ENCODE results near the gene PRKCA.
"Not testable (repeated sequence)": the region's sequence is repeated elsewhere in the genome, so short reads cannot be mapped to it uniquely, and the experiment has no call there.

Gene PRKCA

DNA sequence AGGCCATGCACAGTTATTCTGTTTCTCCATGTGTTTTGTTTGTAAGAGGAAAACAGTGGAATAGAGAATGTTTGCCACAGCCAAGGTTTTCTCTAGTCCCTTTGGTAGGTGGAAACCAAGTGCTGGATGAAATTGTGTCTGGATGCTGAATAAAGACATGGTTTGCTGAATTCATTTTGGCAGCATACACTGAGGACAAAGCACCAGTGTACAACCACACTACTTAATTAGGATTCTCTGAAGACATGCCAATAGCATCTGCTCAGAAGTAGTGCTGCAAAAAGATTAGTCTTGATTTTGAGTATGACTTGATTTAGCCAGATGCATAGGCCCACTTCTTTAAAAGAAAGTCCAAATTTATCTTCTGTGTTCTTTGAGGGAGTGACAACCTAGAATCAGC lies 302.0 kb downstream of the PRKCA start:
- no peaks in the 10 kb centered on the region for H3K9me3 ChIP-seq (ENCODE audit: control insufficient read depth in 2 of 2, low read length in 2 of 2)
- no peak overlapping the region for H3K4me3 ChIP-seq (ENCODE audit: low read length in 2 of 2)
- no peak overlapping the region for H3K9ac ChIP-seq (ENCODE audit: low read length in 2 of 2)
- H3K4me1 ChIP-seq (ENCODE audit: control insufficient read depth, insufficient read depth, low read length), result peaks cover 3% of the 10 kb centered on the region
- H3K27me3 ChIP-seq (ENCODE audit: control insufficient read depth in 1 of 2, insufficient read depth in 2 of 2, low read length in 2 of 2), result no peaks in the 10 kb centered on the region
- H3K36me3 ChIP-seq (ENCODE audit: control insufficient read depth in 2 of 2, insufficient read depth in 2 of 2, low read length in 2 of 2), result no peaks in the 10 kb centered on the region
- H3K27ac ChIP-seq (ENCODE audit: low read length), result no peak overlapping the region

DNA sequence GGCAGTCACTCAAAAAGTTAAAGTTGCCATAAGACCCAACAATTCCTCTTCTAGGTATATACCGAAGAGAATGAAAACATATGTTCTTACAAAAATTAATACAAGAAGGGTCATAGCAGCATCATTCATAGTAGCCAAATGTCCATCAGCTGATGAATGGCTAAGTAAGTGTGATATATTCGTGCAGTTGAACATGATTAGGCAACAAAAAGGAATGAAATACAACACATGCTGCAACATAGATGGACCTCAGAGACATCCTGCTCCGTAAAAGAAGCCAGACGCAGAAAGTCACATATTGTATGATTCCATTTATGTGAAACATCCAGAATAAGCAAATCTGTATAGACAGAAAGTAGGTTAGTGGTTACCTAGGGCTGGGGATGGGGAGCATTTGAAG lies 303.1 kb downstream of the PRKCA start:
- Histone ChIP-seq H3K36me3 (ENCODE audit: control insufficient read depth in 2 of 2, insufficient read depth in 2 of 2, low read length in 2 of 2) (no peaks in the 10 kb centered on the region), H3K9ac (ENCODE audit: low read length in 2 of 2) (no peak overlapping the region), H3K27ac (ENCODE audit: low read length) (no peak overlapping the region), H3K27me3 (ENCODE audit: control insufficient read depth in 1 of 2, insufficient read depth in 2 of 2, low read length in 2 of 2) (no peaks in the 10 kb centered on the region), H3K4me1 (ENCODE audit: control insufficient read depth, insufficient read depth, low read length) (peaks cover 3% of the 10 kb centered on the region), H3K4me3 (ENCODE audit: low read length in 2 of 2) (no peak overlapping the region), H3K9me3 (ENCODE audit: control insufficient read depth in 2 of 2, low read length in 2 of 2) (no peaks in the 10 kb centered on the region)

DNA sequence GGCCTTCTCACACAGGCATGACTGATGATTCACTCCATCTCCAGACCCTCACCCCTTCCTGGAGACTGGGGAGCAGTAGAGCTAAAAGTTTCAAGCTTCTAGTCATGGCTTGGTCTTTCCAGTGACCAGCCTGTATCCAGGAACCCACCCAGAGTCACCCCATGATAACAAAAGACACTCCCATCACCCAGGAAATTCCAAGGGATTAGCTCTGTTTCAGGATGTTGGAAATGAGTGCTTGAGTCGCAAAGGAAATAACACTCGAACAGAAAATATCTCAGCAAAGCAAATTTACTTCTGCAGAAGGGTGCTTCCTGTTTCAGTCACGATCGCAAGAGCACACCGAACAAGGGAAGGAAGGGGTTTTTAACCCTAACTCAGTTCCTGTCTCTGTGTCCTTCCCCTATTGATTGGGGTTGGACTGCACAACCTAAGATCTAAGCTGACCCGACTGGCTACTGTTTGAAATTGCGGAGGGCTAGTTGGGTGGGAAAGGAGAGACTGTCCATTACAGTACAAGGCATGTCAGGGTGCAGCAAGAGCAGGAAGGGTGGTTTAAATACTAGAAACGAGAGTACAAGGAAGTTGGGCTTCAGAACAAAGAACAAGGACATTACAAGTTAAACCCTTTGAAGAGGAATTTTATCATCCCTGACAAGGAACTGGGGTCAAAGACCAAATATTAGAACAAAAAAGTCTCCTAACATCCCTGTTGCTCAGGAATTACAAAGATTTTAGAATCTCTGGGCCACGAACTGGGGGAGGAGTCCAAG lies 308.1 kb downstream of the PRKCA start:
- H3K9me3 ChIP-seq (ENCODE audit: control insufficient read depth in 2 of 2, low read length in 2 of 2), result no peaks in the 10 kb centered on the region
- H3K4me3 ChIP-seq (ENCODE audit: low read length in 2 of 2), result no peak overlapping the region
- no peaks in the 10 kb centered on the region for H3K4me1 ChIP-seq (ENCODE audit: control insufficient read depth, insufficient read depth, low read length)
- no peak overlapping the region for H3K9ac ChIP-seq (ENCODE audit: low read length in 2 of 2)
- no peaks in the 10 kb centered on the region for H3K27me3 ChIP-seq (ENCODE audit: control insufficient read depth in 1 of 2, insufficient read depth in 2 of 2, low read length in 2 of 2)
- H3K36me3 ChIP-seq (ENCODE audit: control insufficient read depth in 2 of 2, insufficient read depth in 2 of 2, low read length in 2 of 2), result no peaks in the 10 kb centered on the region
- H3K27ac ChIP-seq (ENCODE audit: low read length), result no peak overlapping the region

DNA sequence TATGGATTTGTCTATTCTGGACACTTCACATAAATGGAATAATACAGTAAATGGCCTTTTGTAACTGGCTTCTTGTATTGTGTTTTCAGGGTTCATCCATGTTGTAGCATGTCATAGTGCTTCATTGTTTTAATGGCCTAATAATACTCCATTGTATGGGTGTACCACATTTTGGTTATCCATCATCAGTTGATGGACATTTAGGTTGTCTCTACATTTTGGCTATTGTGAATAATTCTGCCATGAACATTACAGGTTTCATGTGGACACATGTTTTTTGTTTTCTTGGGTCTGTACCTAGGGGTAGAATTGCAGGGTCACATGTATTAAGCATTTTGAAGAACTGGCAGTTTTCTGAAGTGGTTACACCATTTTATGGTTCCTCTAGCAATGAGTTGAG lies 309.0 kb downstream of the PRKCA start:
- Histone ChIP-seq H3K9ac (ENCODE audit: low read length in 2 of 2) (no peak overlapping the region), H3K27ac (ENCODE audit: low read length) (no peak overlapping the region), H3K4me1 (ENCODE audit: control insufficient read depth, insufficient read depth, low read length) (no peaks in the 10 kb centered on the region), H3K36me3 (ENCODE audit: control insufficient read depth in 2 of 2, insufficient read depth in 2 of 2, low read length in 2 of 2) (no peaks in the 10 kb centered on the region), H3K4me3 (ENCODE audit: low read length in 2 of 2) (no peak overlapping the region), H3K27me3 (ENCODE audit: control insufficient read depth in 1 of 2, insufficient read depth in 2 of 2, low read length in 2 of 2) (no peaks in the 10 kb centered on the region), H3K9me3 (ENCODE audit: control insufficient read depth in 2 of 2, low read length in 2 of 2) (no peaks in the 10 kb centered on the region)

DNA sequence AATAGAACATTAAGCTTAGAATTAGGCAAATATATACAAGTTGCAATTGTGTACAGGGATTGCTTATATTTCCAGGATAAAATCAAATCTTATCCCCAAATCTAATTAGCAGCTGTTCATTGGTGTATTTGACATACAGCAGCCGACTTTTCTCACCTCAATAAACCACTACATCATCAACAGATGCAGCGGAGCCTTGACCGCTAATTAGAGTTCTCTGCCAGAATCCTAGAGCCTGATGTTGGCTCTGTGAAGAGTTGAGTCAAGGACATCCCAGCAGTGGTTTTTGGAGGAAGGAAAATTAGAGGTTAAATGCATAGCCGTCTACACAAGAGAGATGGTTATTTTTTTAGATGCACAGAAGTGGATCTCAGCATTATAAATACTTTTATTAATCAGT lies 310.6 kb downstream of the PRKCA start:
- no peaks in the 10 kb centered on the region for H3K9me3 ChIP-seq (ENCODE audit: control insufficient read depth in 2 of 2, low read length in 2 of 2)

DNA sequence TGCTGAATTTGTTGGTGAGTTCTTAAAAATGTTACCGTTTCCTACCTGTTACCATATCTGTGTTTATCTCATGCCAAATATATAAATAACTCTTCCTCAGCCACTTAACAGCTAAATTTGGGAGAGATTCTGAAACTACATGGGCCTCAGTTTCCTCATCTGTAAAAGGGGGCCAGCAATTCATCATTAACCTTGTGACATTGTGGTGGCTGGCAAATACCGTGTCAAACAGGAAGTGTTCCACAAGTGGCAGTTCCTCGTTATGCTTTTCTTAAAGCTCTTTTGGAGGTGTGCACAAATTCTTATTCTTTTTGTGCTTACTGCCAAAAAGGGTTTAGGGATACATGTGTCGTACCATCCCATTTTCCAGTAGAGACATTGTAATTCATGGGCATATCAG lies 312.1 kb downstream of the PRKCA start:
- Histone ChIP-seq H3K36me3 (ENCODE audit: control insufficient read depth in 2 of 2, insufficient read depth in 2 of 2, low read length in 2 of 2) (no peaks in the 10 kb centered on the region), H3K27me3 (ENCODE audit: control insufficient read depth in 1 of 2, insufficient read depth in 2 of 2, low read length in 2 of 2) (no peaks in the 10 kb centered on the region), H3K9ac (ENCODE audit: low read length in 2 of 2) (no peak overlapping the region), H3K4me3 (ENCODE audit: low read length in 2 of 2) (no peak overlapping the region), H3K27ac (ENCODE audit: low read length) (no peak overlapping the region), H3K9me3 (ENCODE audit: control insufficient read depth in 2 of 2, low read length in 2 of 2) (no peaks in the 10 kb centered on the region), H3K4me1 (ENCODE audit: control insufficient read depth, insufficient read depth, low read length) (no peaks in the 10 kb centered on the region)

More for the DNA sequence above, 310.6 kb downstream of the PRKCA start:
- no peaks in the 10 kb centered on the region for H3K27me3 ChIP-seq (ENCODE audit: control insufficient read depth in 1 of 2, insufficient read depth in 2 of 2, low read length in 2 of 2)
- no peak overlapping the region for H3K27ac ChIP-seq (ENCODE audit: low read length)
- no peak overlapping the region for H3K9ac ChIP-seq (ENCODE audit: low read length in 2 of 2)
- no peaks in the 10 kb centered on the region for H3K36me3 ChIP-seq (ENCODE audit: control insufficient read depth in 2 of 2, insufficient read depth in 2 of 2, low read length in 2 of 2)
- no peaks in the 10 kb centered on the region for H3K4me1 ChIP-seq (ENCODE audit: control insufficient read depth, insufficient read depth, low read length)
- H3K4me3 ChIP-seq (ENCODE audit: low read length in 2 of 2), result no peak overlapping the region

DNA sequence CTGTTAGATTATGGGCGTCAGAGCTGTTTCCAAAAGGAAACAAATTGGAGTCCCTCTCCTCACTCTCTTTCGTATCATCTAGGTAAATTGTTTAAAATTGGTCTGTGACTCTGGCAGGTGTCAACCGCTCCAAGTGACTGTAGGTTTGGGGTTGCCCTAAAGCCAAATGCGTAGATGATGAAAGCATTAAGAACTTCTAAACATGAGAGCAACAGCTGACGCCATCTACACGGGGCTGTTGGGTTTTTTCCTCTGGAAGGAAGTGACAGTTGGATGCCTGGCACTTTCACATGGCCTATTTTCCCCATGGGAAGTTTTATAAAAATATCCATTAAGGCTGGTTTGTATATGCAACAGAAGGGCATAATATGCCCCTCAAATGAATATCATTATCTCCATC lies 316.8 kb downstream of the PRKCA start:
- Histone ChIP-seq H3K9me3 (ENCODE audit: control insufficient read depth in 2 of 2, low read length in 2 of 2) (no peaks in the 10 kb centered on the region), H3K4me3 (ENCODE audit: low read length in 2 of 2) (no peak overlapping the region), H3K4me1 (ENCODE audit: control insufficient read depth, insufficient read depth, low read length) (peaks cover 7% of the 10 kb centered on the region), H3K27ac (ENCODE audit: low read length) (no peak overlapping the region), H3K27me3 (ENCODE audit: control insufficient read depth in 1 of 2, insufficient read depth in 2 of 2, low read length in 2 of 2) (no peaks in the 10 kb centered on the region), H3K9ac (ENCODE audit: low read length in 2 of 2) (no peak overlapping the region), H3K36me3 (ENCODE audit: control insufficient read depth in 2 of 2, insufficient read depth in 2 of 2, low read length in 2 of 2) (no peaks in the 10 kb centered on the region)

DNA sequence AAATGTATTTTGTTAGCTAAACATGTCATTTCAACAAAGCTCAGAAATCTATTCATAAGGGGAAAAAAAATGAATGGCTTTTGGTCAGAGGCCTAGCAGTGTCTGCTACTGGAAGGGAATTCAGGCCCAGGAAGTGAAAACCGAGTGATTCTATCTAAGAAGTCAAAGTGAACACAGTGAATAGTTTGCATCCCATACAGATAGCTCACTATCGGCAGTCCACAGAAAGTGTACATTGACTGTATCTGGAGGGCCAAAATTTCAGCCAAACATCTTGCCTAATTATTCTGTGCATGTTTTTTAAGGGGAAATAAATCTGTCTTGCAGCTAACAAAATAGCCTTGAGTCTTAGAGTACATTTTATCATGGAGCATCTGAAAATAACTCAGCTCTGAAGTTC lies 318.1 kb downstream of the PRKCA start:
- Histone ChIP-seq H3K9me3 (ENCODE audit: control insufficient read depth in 2 of 2, low read length in 2 of 2) (no peaks in the 10 kb centered on the region), H3K4me3 (ENCODE audit: low read length in 2 of 2) (no peak overlapping the region), H3K27ac (ENCODE audit: low read length) (no peak overlapping the region), H3K27me3 (ENCODE audit: control insufficient read depth in 1 of 2, insufficient read depth in 2 of 2, low read length in 2 of 2) (no peaks in the 10 kb centered on the region), H3K4me1 (ENCODE audit: control insufficient read depth, insufficient read depth, low read length) (peaks cover 7% of the 10 kb centered on the region), H3K36me3 (ENCODE audit: control insufficient read depth in 2 of 2, insufficient read depth in 2 of 2, low read length in 2 of 2) (no peaks in the 10 kb centered on the region), H3K9ac (ENCODE audit: low read length in 2 of 2) (no peak overlapping the region)

DNA sequence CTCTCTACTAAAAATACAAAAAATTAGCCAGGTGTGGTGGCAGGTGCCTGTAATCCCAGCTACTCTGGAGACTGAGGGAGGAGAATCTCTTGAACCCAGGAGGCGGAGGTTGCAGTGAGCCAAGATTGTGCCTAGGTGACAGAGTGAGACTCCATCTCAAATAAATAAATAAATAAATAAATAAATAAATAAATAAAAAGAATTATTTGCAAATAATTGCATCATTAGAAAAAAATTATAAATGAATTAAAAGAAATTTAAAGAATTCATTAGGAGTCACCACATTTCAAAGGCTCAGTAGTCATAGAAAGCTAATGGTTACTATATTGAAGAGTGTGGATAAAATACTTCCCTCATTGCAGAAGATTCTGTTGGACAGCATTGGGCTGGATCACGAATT lies 322.2 kb downstream of the PRKCA start:
- peaks cover 24% of the 10 kb centered on the region for H3K4me1 ChIP-seq (ENCODE audit: control insufficient read depth, insufficient read depth, low read length)
- H3K27me3 ChIP-seq (ENCODE audit: control insufficient read depth in 1 of 2, insufficient read depth in 2 of 2, low read length in 2 of 2); H3K4me3 ChIP-seq (ENCODE audit: low read length in 2 of 2): not testable (repeated sequence)

DNA sequence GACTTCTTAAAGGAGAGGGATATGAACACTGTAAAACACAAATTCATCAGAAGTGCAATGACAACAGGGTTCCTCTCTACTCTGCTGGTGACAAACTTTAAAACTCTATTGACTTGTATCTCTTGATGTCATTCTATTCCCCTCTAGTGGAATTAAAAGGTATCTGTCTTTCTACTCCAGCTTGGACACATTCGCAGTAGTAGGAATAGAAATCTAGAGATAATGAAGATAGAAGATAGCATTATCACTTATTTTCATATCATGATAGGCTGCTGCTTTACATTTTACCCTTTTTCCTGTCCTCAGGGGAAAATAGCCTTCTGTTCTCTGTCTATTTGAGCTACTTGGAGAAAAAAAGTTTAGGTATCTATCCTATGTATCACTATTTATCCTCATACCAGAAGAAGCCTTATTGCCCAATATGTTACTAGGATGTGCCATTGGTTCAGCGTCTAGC lies 322.9 kb downstream of the PRKCA start:
- H3K9ac ChIP-seq (ENCODE audit: low read length in 2 of 2), result no peak overlapping the region
- H3K4me1 ChIP-seq (ENCODE audit: control insufficient read depth, insufficient read depth, low read length), result peaks cover 22% of the 10 kb centered on the region

More for the DNA sequence above, 322.2 kb downstream of the PRKCA start:
- not testable (repeated sequence) for H3K27ac ChIP-seq (ENCODE audit: low read length); H3K9me3 ChIP-seq (ENCODE audit: control insufficient read depth in 2 of 2, low read length in 2 of 2); H3K36me3 ChIP-seq (ENCODE audit: control insufficient read depth in 2 of 2, insufficient read depth in 2 of 2, low read length in 2 of 2); H3K9ac ChIP-seq (ENCODE audit: low read length in 2 of 2)

DNA sequence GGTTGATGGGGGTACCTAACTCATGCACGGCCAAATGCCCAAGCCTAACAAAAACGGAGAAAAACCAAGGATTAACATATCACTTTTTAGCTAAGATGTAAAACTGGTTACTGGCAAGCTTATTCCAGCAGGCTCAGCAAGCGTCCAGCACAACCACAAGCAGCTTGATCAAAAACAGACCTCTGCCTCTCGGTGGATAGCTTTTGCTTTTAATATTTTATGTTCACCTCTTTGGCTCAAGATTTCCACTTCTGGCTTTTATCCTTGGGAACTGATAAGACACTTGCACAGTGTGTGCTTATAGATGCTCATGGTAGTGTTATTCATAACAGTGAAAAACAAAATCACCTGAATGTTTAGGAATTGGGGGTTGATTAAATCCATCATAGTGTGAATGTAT lies 325.6 kb downstream of the PRKCA start:
- H3K36me3 ChIP-seq (ENCODE audit: control insufficient read depth in 2 of 2, insufficient read depth in 2 of 2, low read length in 2 of 2), result no peaks in the 10 kb centered on the region
- peak overlapping the region; percentile 25 for H3K27ac ChIP-seq (ENCODE audit: low read length)
- no peaks in the 10 kb centered on the region for H3K9me3 ChIP-seq (ENCODE audit: control insufficient read depth in 2 of 2, low read length in 2 of 2)
- H3K27me3 ChIP-seq (ENCODE audit: control insufficient read depth in 1 of 2, insufficient read depth in 2 of 2, low read length in 2 of 2), result no peaks in the 10 kb centered on the region
- peak overlapping the region in 1 of 2 donors; percentile 29 for H3K4me3 ChIP-seq (ENCODE audit: low read length in 2 of 2)
- H3K4me1 ChIP-seq (ENCODE audit: control insufficient read depth, insufficient read depth, low read length), result peaks cover 17% of the 10 kb centered on the region
- no peak overlapping the region for H3K9ac ChIP-seq (ENCODE audit: low read length in 2 of 2)

More for the DNA sequence above, 322.9 kb downstream of the PRKCA start:
- H3K27ac ChIP-seq (ENCODE audit: low read length), result no peak overlapping the region
- no peaks in the 10 kb centered on the region for H3K27me3 ChIP-seq (ENCODE audit: control insufficient read depth in 1 of 2, insufficient read depth in 2 of 2, low read length in 2 of 2)
- H3K36me3 ChIP-seq (ENCODE audit: control insufficient read depth in 2 of 2, insufficient read depth in 2 of 2, low read length in 2 of 2), result no peaks in the 10 kb centered on the region
- no peaks in the 10 kb centered on the region for H3K9me3 ChIP-seq (ENCODE audit: control insufficient read depth in 2 of 2, low read length in 2 of 2)
- H3K4me3 ChIP-seq (ENCODE audit: low read length in 2 of 2), result no peak overlapping the region
